ENCODE measurements around the gene DNMT3A.

Gene DNMT3A

GRCh38 chr2:25323610-25324189, 18.0 kb downstream of the DNMT3A start:
- DNase-seq: no peak

- no peak for DNase-seq
Observed at GRCh38 chr2:25323042-25323514, 18.6 kb downstream of the DNMT3A start.

GRCh38 chr2:25322312-25322711, 19.4 kb downstream of the DNMT3A start:
- no peak for DNase-seq

GRCh38 chr2:25320077-25320476, 21.6 kb downstream of the DNMT3A start:
- DNase-seq: no peak

GRCh38 chr2:25316101-25316500, 25.6 kb downstream of the DNMT3A start:
- DNase-seq: peak; percentile 14

- DNase-seq: no peak
Observed at GRCh38 chr2:25315316-25315680, 26.4 kb downstream of the DNMT3A start.

GRCh38 chr2:25314514-25315315, 27.0 kb downstream of the DNMT3A start:
- no peak for DNase-seq

GRCh38 chr2:25313711-25314513, 27.8 kb downstream of the DNMT3A start:
- DNase-seq: no peak

- DNase-seq: no peak
Observed at GRCh38 chr2:25312958-25313710, 28.6 kb downstream of the DNMT3A start.

- DNase-seq: no peak
Observed at GRCh38 chr2:25311865-25312575, 29.7 kb downstream of the DNMT3A start.

GRCh38 chr2:25310965-25311864, 30.5 kb downstream of the DNMT3A start:
- DNase-seq: no peak

- DNase-seq: no peak
Observed at GRCh38 chr2:25310709-25310964, 31.1 kb downstream of the DNMT3A start.

GRCh38 chr2:25309402-25309801, 32.3 kb downstream of the DNMT3A start:
- DNase-seq: no peak

- DNase-seq: no peak
Observed at GRCh38 chr2:25308599-25308998, 33.1 kb downstream of the DNMT3A start.

GRCh38 chr2:25307949-25308557, 33.7 kb downstream of the DNMT3A start:
- DNase-seq: no peak

- DNase-seq: peak; percentile 11
Observed at GRCh38 chr2:25306777-25307368, 34.9 kb downstream of the DNMT3A start.

- DNase-seq: no peak
Observed at GRCh38 chr2:25305775-25306174, 36.0 kb downstream of the DNMT3A start.

- DNase-seq: no peak
Observed at GRCh38 chr2:25304826-25305596, 36.7 kb downstream of the DNMT3A start.

- no peak for DNase-seq
Observed at GRCh38 chr2:25304321-25304720, 37.4 kb downstream of the DNMT3A start.

Data from SIG-M5 (cell line).